ENCODE data around the gene DPH6.

- TF ChIP-seq CTCF (IDR thresholded peaks at IDR 0.05) (no peak), ZFX (IDR thresholded peaks at IDR 0.05; ENCODE audit: borderline replicate concordance) (no peak)
Measured at GRCh38 chr15:35549567-35549966, 3.6 kb upstream of the DPH6 start.

Data from 22Rv1 (cell line).